Measurements from ENCODE around the gene HNRNPLL.
A peak's percentile ranks its signal among the peaks of the same experiment; 100 is the strongest.
"Not testable (repeated sequence)": the region's sequence is repeated elsewhere in the genome, so short reads cannot be mapped to it uniquely, and the experiment has no call there.

Gene HNRNPLL

GRCh38 chr2:38619458-38620164, 16.9 kb upstream of the HNRNPLL start:
- DNase-seq (ENCODE audit: low read depth) = no peak

GRCh38 chr2:38617301-38617700, 14.6 kb upstream of the HNRNPLL start:
- no peak for DNase-seq (ENCODE audit: low read depth)

GRCh38 chr2:38615237-38615636, 12.5 kb upstream of the HNRNPLL start:
- DNase-seq (ENCODE audit: low read depth) = no peak

- DNase-seq (ENCODE audit: low read depth) = no peak
Observed at GRCh38 chr2:38613849-38614213, 11.1 kb upstream of the HNRNPLL start.

GRCh38 chr2:38613126-38613848, 10.6 kb upstream of the HNRNPLL start:
- DNase-seq (ENCODE audit: low read depth) = no peak

- no peak for DNase-seq (ENCODE audit: low read depth)
Observed at GRCh38 chr2:38610851-38611801, 8.4 kb upstream of the HNRNPLL start.

GRCh38 chr2:38609246-38609645, 6.5 kb upstream of the HNRNPLL start:
- DNase-seq (ENCODE audit: low read depth) = not testable (repeated sequence)

GRCh38 chr2:38608755-38609154, 6.0 kb upstream of the HNRNPLL start:
- no peak for DNase-seq (ENCODE audit: low read depth)

GRCh38 chr2:38605298-38605830, 2.6 kb upstream of the HNRNPLL start:
- DNase-seq (ENCODE audit: low read depth) = no peak

GRCh38 chr2:38603402-38604290, 918 bp upstream of the HNRNPLL start:
- peak; percentile 75 for DNase-seq (ENCODE audit: low read depth)

GRCh38 chr2:38602136-38602731, 494 bp downstream of the HNRNPLL start:
- DNase-seq (ENCODE audit: low read depth) = no peak

GRCh38 chr2:38601463-38602135, 1.1 kb downstream of the HNRNPLL start:
- no peak for DNase-seq (ENCODE audit: low read depth)

- DNase-seq (ENCODE audit: low read depth) = no peak
Observed at GRCh38 chr2:38600921-38601455, 1.7 kb downstream of the HNRNPLL start.

GRCh38 chr2:38600242-38600891, 2.4 kb downstream of the HNRNPLL start:
- DNase-seq (ENCODE audit: low read depth) = no peak

- no peak for DNase-seq (ENCODE audit: low read depth)
Observed at GRCh38 chr2:38599706-38600105, 3.0 kb downstream of the HNRNPLL start.

- DNase-seq (ENCODE audit: low read depth) = no peak
Observed at GRCh38 chr2:38598991-38599295, 3.8 kb downstream of the HNRNPLL start.

GRCh38 chr2:38598200-38598990, 4.3 kb downstream of the HNRNPLL start:
- DNase-seq (ENCODE audit: low read depth) = no peak

- DNase-seq (ENCODE audit: low read depth) = no peak
Observed at GRCh38 chr2:38597115-38597514, 5.6 kb downstream of the HNRNPLL start.

GRCh38 chr2:38596229-38596628, 6.5 kb downstream of the HNRNPLL start:
- no peak for DNase-seq (ENCODE audit: low read depth)
